Left renal cortex interstitium (tissue), 4 donors: ENCODE data around the gene CPA5. TPM values are rescaled to one million over a fixed set of nuclear protein-coding genes. Genes with fewer than 3 reads are reported as not detected.
"Not testable (repeated sequence)": the region's sequence is repeated elsewhere in the genome, so short reads cannot be mapped to it uniquely, and the experiment has no call there.

Experiments used
- DNase-seq, 4 donors: peaks; one replicate each; pipeline ENCODE4 v3.0.0-alpha.2; 2013; ENCODE audit warnings: low read depth in 4 of 4, low spot score in 2 of 4, missing footprints in 1 of 4
- polyA plus RNA-seq, 4 donors: library from polyadenylated mRNA; unstranded; fragments of 120-200 nt; gene quantifications; one replicate each; pipeline ENCODE4 v1.2.1, GENCODE V29; 2013; ENCODE audit not compliant: insufficient read length in 4 of 4

CPA5 gene
- polyA plus RNA-seq = under 1 TPM in 3 of 4 donors, not detected in 1; 0.08 to 0.14 (median 0.10) TPM

DNA sequence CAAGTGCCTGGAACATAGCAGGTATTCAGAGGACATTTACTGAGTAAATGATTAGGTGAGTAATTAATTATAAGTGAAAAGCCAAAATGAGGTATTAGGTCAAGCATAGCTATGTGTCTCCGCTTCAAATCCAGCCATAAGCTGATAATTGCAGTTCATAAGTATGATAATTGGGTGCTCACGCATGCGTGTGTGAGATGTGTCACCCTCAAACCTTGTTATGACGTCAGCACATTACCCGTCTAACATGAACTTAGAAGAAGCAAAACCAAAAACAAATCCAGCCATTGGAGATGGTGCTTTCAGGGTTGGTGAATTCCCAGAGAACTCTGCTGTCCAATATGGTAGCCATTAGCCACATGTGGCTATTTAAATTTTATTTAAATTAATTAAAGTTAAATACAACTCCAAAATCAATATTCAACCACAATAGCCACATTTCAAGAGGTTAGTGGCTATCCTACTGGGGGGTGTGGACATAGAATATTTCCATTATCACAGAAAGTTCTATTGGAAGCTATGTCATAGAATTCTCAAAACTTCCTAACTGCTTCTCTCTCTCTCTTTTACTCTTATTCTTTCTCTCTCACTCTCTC, at the start of gene CPA5:
TSS of gene CPA5 (plus strand) at position 546 of the 596 bp plus-strand sequence. CDS start 1,670 bp downstream, outside the sequence.
- DNase-seq = no peak

- DNase-seq = no peak
These were observed 48.2 kb upstream of the CPA5 start for GRCh38 chr7:130296221-130296951.

DNA sequence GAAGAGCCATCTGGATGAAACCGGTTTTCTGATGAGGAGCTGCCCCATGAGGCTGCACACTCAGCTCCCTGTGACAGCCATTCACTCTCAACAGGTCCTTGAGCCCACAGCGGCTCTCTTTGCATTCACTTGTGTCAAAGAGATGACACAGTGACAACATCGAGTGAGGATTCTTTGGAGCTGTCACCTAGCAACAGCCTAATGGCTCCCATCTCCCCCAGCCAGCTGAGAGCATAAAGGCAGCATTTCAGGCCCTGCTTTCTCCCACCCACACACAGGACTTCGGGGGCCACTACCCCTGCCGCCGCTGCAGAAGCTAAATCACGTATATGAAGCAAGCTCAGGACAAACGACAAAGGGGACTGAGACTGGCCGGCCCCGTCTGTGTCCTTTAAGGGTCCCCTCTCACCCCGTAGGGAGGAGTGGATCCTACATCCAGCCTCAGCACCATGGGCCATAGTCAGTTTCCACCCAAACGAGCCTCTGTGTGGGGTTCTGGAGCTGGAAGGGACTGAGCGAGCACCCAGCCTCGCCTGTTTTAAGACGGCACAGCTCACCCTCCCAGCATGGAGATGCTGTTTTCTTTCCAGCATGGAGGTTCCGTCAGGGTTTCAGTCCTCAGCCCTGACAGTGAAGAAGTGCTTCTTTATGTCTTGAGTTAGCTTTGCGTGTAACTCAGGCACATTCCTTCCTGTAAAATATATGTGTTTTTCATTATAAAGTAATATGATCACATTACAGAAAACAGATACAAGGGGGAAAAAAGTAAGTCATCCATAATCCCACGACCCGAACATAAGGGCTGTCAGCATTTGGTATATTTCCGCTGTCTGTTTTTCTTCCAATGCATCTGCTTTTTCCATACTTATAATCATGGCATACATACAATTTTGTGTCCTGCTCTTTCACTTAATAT, 46.7 kb upstream of the CPA5 start:
- DNase-seq = no peak

GRCh38 chr7:130298544-130299326, 45.9 kb upstream of the CPA5 start:
- DNase-seq = no peak

DNA sequence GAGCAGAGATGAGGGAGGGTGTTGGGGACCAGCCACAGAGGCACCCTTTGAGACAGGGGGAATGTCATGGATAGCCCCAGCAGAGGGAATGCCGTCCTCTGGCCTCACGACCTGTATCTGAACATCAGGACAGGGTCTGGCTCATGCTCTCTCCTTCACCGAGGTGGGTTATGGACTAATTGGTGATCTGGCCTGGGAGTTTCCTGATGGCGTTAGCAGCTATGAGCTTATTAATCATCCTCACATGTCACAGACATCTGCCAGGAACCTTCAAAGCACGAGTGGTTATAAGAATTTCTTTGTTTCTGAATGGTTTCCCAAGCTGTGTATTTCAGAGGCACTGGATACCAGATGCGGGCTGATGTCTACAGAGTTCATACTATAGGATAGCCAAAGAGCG, 44.8 kb upstream of the CPA5 start:
- no peak for DNase-seq

GRCh38 chr7:130301501-130302020, 43.1 kb upstream of the CPA5 start:
- DNase-seq = no peak

DNA sequence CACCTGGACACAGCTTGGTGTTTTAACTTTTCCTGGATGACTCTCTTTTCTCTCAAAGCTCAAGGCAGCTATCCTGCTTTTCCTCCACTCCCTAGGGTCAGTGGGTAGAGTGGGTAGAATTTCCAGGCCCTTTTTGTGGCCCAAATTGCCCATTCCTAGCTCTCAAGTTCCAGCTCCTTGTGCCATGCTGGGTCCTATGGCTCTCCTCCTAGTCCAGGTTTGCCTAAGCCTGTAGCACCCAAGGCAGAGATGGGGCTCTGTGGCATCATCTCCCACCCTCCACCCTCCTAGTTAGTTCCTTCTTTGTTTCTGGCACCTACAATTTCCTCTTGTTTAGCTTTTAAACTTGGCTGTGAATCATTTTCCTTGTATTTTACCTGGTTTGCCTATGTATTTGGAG, 42.0 kb upstream of the CPA5 start:
- no peak for DNase-seq

DNA sequence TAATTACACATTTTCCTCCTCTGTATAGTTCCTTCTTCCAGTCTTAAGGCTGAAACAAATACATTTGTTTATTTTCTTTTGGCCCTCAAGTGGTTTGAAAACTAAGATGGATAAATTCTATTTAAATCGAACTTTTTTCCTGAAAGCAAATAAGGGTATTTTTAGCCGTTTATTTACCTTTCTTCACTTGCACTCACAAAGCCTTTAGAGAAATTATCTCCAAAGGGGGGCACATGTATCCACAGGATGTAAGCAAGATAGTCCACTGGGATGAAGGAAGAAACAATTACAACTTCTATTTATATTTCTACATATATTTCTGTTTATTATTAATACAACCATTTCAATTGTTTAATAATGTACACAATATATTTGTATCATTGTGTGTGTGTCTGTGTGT, 41.5 kb upstream of the CPA5 start:
- no peak for DNase-seq

- no peak for DNase-seq
These were observed 41.1 kb upstream of the CPA5 start for GRCh38 chr7:130303551-130303950.

DNA sequence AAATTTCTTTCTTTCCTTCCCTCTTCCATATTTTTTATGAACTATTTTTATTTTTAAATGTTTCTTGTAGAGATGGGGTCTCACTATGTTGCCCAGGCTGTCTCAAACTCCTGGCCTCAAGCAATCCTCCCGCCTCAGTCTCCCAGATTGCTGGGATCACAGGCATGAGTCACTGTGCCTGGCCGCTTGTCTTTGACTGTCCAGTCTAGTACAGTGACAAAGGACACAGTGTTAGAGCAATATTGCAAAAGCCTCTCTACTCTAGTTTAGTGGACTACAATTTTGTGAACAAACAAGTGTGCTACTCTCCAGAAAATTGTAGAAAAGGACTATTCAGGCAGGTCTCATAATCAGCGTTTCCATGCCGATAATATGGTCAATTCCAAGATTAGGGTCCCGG, 40.6 kb upstream of the CPA5 start:
- no peak for DNase-seq

DNA sequence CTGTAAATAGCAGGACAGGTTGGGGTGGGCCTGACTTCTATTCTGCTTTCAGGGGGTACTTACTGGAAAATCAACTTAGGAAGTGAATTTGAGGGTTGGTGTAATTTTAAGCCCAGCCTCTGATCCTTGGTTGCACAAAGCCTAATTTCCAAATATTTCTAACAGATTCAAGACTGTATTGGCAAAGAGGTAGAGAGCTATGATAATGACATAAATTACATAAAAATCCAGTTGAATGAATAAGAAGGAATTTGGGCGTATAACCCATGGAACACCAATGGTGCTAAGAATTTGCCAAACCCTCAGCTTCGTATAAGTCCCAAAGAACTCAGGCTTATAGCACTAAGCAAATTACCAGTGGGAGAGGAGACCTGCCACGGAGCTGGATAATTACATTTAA, 39.7 kb upstream of the CPA5 start:
- no peak for DNase-seq

GRCh38 chr7:130305433-130306042, 39.1 kb upstream of the CPA5 start:
- DNase-seq = no peak

DNA sequence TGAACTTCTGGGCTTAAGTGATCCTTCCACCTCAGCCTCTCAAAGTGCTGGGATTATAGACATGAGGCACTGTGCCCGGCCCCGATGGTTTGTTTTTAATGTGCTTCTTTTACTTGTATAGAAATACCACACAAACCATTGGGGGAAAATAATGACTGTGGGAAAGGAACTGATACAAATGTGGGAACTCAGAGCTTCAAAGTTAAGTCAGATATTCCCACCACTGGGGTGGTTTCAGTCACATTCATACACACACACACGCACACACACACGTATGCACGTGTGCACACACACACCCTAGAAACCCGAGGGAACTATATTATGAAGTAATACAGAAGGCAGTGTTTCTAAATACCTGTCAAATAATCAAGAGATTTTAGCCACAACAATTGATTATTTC, 34.6 kb upstream of the CPA5 start:
- no peak for DNase-seq

DNA sequence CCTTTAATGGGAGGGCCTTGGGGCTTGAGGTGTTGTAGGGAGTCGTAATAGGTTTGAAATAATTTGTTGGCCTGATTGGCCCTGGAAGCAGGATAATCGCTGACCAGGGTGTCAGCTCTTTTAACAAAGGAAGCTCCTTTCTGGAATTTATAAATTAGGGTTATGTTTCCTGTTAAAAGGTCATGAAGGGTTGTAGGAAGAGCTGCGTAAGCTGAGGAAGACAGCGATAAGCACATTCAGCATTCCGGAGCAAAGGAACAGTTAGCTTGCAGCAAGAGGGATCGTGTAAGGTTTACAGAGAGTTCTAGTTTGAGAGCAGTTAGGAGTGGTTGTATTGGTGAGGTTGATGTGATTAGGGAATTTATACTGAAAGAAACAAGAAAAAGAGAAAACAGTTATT, 30.3 kb upstream of the CPA5 start:
- no peak for DNase-seq

- no peak for DNase-seq
These were observed 25.1 kb upstream of the CPA5 start for GRCh38 chr7:130319541-130319940.

DNA sequence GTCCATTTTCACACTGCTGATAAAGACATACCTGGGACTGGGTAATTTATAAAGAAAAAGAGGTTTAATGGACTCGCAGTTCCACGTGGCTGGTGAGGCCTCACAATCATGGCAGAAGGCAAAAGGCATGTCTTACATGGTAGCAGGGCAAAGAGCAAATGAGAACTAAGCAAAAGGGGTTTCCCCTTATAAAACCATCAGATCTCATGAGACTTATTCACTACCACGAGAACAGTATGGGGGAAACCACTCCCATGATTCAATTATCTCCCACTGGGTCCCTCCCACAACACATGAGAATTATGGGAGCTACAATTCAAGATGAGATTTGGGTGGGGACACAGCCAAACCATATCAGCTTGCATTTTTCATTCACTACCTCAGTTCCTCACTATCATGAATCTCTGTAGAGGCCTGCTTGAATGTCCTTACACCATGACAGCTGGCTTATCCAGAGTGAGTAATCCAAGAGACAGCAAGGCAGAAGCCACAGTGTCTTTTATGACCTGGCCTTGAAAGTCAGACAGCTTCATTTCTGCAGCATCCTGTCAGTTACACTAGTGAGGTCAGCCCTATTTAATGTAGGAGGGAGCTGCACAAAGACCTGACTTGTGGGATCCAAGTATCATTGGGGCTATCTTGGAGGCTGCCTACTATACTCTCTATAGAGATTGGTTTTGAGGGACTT, 22.9 kb upstream of the CPA5 start:
- DNase-seq = not testable (repeated sequence)

DNA sequence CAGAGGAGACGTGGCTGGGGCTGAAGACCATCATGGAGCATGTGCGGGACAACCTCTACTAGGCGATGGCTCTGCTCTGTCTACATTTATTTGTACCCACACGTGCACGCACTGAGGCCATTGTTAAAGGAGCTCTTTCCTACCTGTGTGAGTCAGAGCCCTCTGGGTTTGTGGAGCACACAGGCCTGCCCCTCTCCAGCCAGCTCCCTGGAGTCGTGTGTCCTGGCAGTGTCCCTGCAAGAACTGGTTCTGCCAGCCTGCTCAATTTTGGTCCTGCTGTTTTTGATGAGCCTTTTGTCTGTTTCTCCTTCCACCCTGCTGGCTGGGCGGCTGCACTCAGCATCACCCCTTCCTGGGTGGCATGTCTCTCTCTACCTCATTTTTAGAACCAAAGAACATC, 22.0 kb upstream of the CPA5 start:
- no peak for DNase-seq

- no peak for DNase-seq
These were observed 20.2 kb upstream of the CPA5 start for GRCh38 chr7:130324306-130324943.

DNA sequence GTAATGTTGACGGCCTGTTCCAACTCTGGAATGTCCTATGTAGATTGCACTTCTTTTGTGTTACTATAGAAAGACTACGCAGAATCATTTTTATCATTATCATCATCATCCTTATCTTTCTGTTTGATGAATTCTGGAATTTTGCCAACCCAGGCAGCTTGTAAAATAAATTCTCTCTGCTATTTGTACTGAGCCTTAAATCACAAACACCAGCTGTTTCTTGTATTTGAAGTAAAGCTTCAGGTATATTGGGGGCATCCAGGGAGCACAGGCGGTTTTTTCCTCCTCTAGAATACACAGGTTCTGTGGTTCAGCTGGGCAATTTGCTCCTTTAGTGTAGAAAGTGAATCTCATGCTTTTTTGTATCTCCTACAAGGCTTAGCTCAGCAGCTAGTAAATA, 14.9 kb upstream of the CPA5 start:
- no peak for DNase-seq
